ENCODE data around the gene MYEOV. TPM values are rescaled to one million over a fixed set of nuclear protein-coding genes. Genes with fewer than 3 reads are reported as not detected.

Gene MYEOV
- polyA plus RNA-seq, 1 donor (not counting 4 experiments of a cell fraction or from before 2014, with no cell fraction given) = 1.4 TPM

DNA sequence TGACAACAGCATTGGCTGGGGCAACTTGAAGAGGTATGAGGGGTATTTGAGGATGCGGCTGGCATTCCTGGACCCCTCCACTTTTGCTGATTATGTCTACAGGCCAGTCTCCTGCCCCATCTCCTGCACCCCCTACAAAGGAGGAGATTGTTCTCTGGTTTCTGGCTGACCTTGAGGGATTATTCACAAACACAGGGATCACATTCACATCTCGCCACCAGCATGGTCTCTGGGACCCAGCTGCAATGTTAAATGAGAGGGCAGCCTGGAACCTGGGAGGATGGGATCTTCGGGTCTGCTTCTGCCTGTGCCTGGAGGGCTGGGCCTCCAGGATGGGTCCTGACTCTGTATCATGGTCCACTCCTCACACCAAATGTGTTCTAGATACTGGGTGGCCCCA, 32.8 kb upstream of the MYEOV start:
- dilution Hi-C loops (cut with MboI; ENCODE audit: extremely low pct_ligation_motif_present, low sequenced_read_pairs) = no loop called here
- Histone ChIP-seq H3K4me2 (ENCODE audit: control insufficient read depth, extremely low read depth, insufficient read depth, low read depth, low read length) (no peak overlapping the region), H4K20me1 (ENCODE audit: control insufficient read depth, extremely low read depth, insufficient read depth, low read length) (no peaks in the 10 kb centered on the region), H3K27me3 (ENCODE audit: control insufficient read depth, extremely low read depth, insufficient read depth, low read length) (no peaks in the 10 kb centered on the region), H3K79me2 (ENCODE audit: control insufficient read depth, insufficient read depth, low read length) (no peaks in the 10 kb centered on the region), H3K9ac (ENCODE audit: control insufficient read depth, extremely low read depth, insufficient read depth, low read length) (no peak overlapping the region), H3K9me3 (ENCODE audit: control insufficient read depth, low read depth, low read length) (no peaks in the 10 kb centered on the region), H3K4me3 (ENCODE audit: control insufficient read depth in 2 of 3, extremely low read depth in 1 of 3, insufficient read depth in 2 of 3, low read depth in 1 of 3, low read length in 3 of 3) (no peak overlapping the region), H3K4me1 (ENCODE audit: control insufficient read depth, extremely low read depth, insufficient read depth, low read length) (no peaks in the 10 kb centered on the region), H3K9me1 (ENCODE audit: control insufficient read depth, extremely low read depth, insufficient read depth, low read length) (no peaks in the 10 kb centered on the region), H3K36me3 (ENCODE audit: control insufficient read depth in 2 of 2, extremely low read depth in 1 of 2, insufficient read depth in 2 of 2, low read length in 2 of 2) (no peaks in the 10 kb centered on the region), H2AFZ (ENCODE audit: control insufficient read depth, low read length) (no peak overlapping the region), H3K27ac (ENCODE audit: control insufficient read depth, insufficient read depth, low read length) (no peak overlapping the region)
- TF ChIP-seq, protein P1, sequence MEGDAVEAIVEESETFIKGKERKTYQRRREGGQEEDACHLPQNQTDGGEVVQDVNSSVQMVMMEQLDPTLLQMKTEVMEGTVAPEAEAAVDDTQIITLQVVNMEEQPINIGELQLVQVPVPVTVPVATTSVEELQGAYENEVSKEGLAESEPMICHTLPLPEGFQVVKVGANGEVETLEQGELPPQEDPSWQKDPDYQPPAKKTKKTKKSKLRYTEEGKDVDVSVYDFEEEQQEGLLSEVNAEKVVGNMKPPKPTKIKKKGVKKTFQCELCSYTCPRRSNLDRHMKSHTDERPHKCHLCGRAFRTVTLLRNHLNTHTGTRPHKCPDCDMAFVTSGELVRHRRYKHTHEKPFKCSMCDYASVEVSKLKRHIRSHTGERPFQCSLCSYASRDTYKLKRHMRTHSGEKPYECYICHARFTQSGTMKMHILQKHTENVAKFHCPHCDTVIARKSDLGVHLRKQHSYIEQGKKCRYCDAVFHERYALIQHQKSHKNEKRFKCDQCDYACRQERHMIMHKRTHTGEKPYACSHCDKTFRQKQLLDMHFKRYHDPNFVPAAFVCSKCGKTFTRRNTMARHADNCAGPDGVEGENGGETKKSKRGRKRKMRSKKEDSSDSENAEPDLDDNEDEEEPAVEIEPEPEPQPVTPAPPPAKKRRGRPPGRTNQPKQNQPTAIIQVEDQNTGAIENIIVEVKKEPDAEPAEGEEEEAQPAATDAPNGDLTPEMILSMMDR (optimal IDR thresholded peaks at IDR 0.05 in 1 of 3, IDR thresholded peaks at IDR 0.05 in 1 of 3, conservative IDR thresholded peaks at IDR 0.05 in 1 of 3; ENCODE audit: extremely low read depth in 1 of 3, insufficient read depth in 2 of 3, low read length in 3 of 3) = no peak
- no peak for TF ChIP-seq EZH2 (IDR thresholded peaks at IDR 0.05; ENCODE audit: low read length)
- no peak for DNase-seq (ENCODE audit: low read depth, low spot score)
- FAIRE-seq = no peak

DNA sequence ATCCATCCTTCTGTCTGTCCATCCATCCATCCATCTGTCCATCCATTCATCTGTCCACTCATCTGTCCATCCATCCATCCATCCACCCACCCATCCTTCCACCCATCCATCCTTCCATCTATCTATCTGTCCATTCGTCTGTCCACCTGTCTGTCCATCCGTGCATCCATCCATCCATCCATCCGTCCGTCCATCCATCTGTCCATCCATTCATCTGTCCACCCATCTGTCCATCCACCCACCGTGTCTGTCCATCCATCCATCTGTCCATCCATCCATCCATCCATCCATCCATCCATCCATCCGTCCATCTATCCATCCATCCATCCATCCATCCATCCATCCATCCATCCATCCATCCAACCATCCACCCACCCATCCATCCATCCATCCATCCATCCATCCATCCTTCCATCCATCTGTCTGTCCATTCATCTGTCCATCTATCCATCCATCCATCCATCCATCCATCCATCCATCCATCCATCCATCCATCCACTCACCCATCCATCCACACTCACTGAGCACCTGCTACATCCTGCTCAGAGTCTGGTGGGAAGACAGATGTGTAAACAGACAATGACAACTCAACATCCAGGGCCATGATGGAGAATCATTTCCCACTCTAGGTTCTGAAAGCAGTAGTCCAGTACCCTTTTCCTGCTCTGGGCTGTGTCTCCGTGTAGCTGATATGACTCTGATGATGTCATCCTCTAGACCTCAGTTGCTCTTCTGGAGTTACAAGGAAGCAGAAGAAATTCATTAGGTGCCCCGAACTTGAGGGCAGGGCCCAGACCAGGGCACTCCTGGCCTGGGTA, 30.8 kb upstream of the MYEOV start:
- no peak overlapping the region for H3K4me3 ChIP-seq (ENCODE audit: control insufficient read depth in 2 of 3, extremely low read depth in 1 of 3, insufficient read depth in 2 of 3, low read depth in 1 of 3, low read length in 3 of 3)
- H3K79me2 ChIP-seq (ENCODE audit: control insufficient read depth, insufficient read depth, low read length) = no peaks in the 10 kb centered on the region
- H3K36me3 ChIP-seq (ENCODE audit: control insufficient read depth in 2 of 2, extremely low read depth in 1 of 2, insufficient read depth in 2 of 2, low read length in 2 of 2) = no peaks in the 10 kb centered on the region
- no peaks in the 10 kb centered on the region for H3K4me1 ChIP-seq (ENCODE audit: control insufficient read depth, extremely low read depth, insufficient read depth, low read length)
- H3K4me2 ChIP-seq (ENCODE audit: control insufficient read depth, extremely low read depth, insufficient read depth, low read depth, low read length) = no peak overlapping the region
- FAIRE-seq (no peak), DNase-seq (ENCODE audit: low read depth, low spot score) (no peak)
- H3K27me3 ChIP-seq (ENCODE audit: control insufficient read depth, extremely low read depth, insufficient read depth, low read length) = no peaks in the 10 kb centered on the region
- no peak overlapping the region for H3K27ac ChIP-seq (ENCODE audit: control insufficient read depth, insufficient read depth, low read length)
- no peak for TF ChIP-seq EZH2 (IDR thresholded peaks at IDR 0.05; ENCODE audit: low read length)
- TF ChIP-seq, protein P1 (optimal IDR thresholded peaks at IDR 0.05 in 1 of 3, IDR thresholded peaks at IDR 0.05 in 1 of 3, conservative IDR thresholded peaks at IDR 0.05 in 1 of 3; ENCODE audit: extremely low read depth in 1 of 3, insufficient read depth in 2 of 3, low read length in 3 of 3) = no peak
- no peak overlapping the region for H3K9ac ChIP-seq (ENCODE audit: control insufficient read depth, extremely low read depth, insufficient read depth, low read length)
- H4K20me1 ChIP-seq (ENCODE audit: control insufficient read depth, extremely low read depth, insufficient read depth, low read length) = no peaks in the 10 kb centered on the region
- no peaks in the 10 kb centered on the region for H3K9me3 ChIP-seq (ENCODE audit: control insufficient read depth, low read depth, low read length)
- dilution Hi-C loops (cut with MboI; ENCODE audit: extremely low pct_ligation_motif_present, low sequenced_read_pairs) = no loop called here
- no peaks in the 10 kb centered on the region for H3K9me1 ChIP-seq (ENCODE audit: control insufficient read depth, extremely low read depth, insufficient read depth, low read length)
- no peak overlapping the region for H2AFZ ChIP-seq (ENCODE audit: control insufficient read depth, low read length)

Data from keratinocyte (primary cell).